ENCODE results near the gene CEMIP.

The CEMIP gene

GRCh38 chr15:80850941-80851451 lies 71.8 kb downstream of the CEMIP start:
- no peak for DNase-seq (ENCODE audit: low spot score)

GRCh38 chr15:80852676-80853075 lies 73.5 kb downstream of the CEMIP start:
- DNase-seq (ENCODE audit: low spot score), result no peak

GRCh38 chr15:80854104-80854503 lies 74.9 kb downstream of the CEMIP start:
- DNase-seq (ENCODE audit: low spot score), result peak; percentile 40

GRCh38 chr15:80855206-80855605 lies 76.0 kb downstream of the CEMIP start:
- DNase-seq (ENCODE audit: low spot score), result no peak

- DNase-seq (ENCODE audit: low spot score), result no peak
Observed at GRCh38 chr15:80856400-80856799, 77.2 kb downstream of the CEMIP start.

- DNase-seq (ENCODE audit: low spot score), result peak; percentile 43
Observed at GRCh38 chr15:80856809-80857377, 77.7 kb downstream of the CEMIP start.

GRCh38 chr15:80861731-80862170 lies 82.6 kb downstream of the CEMIP start:
- peak; percentile 45 for DNase-seq (ENCODE audit: low spot score)

- no peak for DNase-seq (ENCODE audit: low spot score)
Observed at GRCh38 chr15:80864666-80865065, 85.5 kb downstream of the CEMIP start.

- DNase-seq (ENCODE audit: low spot score), result no peak
Observed at GRCh38 chr15:80866936-80867335, 87.8 kb downstream of the CEMIP start.

GRCh38 chr15:80870366-80870765 lies 91.2 kb downstream of the CEMIP start:
- no peak for DNase-seq (ENCODE audit: low spot score)

GRCh38 chr15:80870893-80871292 lies 91.7 kb downstream of the CEMIP start:
- no peak for DNase-seq (ENCODE audit: low spot score)

- no peak for DNase-seq (ENCODE audit: low spot score)
Observed at GRCh38 chr15:80871858-80872257, 92.7 kb downstream of the CEMIP start.

- no peak for DNase-seq (ENCODE audit: low spot score)
Observed at GRCh38 chr15:80873366-80873952, 94.3 kb downstream of the CEMIP start.

GRCh38 chr15:80875568-80876347 lies 96.6 kb downstream of the CEMIP start:
- DNase-seq (ENCODE audit: low spot score), result peak; percentile 36

GRCh38 chr15:80876348-80876674 lies 97.1 kb downstream of the CEMIP start:
- no peak for DNase-seq (ENCODE audit: low spot score)

GRCh38 chr15:80878242-80878866 lies 99.2 kb downstream of the CEMIP start:
- DNase-seq (ENCODE audit: low spot score), result no peak

- no peak for DNase-seq (ENCODE audit: low spot score)
Observed at GRCh38 chr15:80878867-80879250, 99.7 kb downstream of the CEMIP start.

GRCh38 chr15:80880086-80880485 lies 100.9 kb downstream of the CEMIP start:
- DNase-seq (ENCODE audit: low spot score), result no peak

GRCh38 chr15:80883641-80884040 lies 104.5 kb downstream of the CEMIP start:
- DNase-seq (ENCODE audit: low spot score), result no peak

- no peak for DNase-seq (ENCODE audit: low spot score)
Observed at GRCh38 chr15:80885016-80885579, 105.9 kb downstream of the CEMIP start.

- DNase-seq (ENCODE audit: low spot score), result peak; percentile 28
Observed at GRCh38 chr15:80887148-80887547, 108.0 kb downstream of the CEMIP start.

GRCh38 chr15:80888846-80889245 lies 109.7 kb downstream of the CEMIP start:
- no peak for DNase-seq (ENCODE audit: low spot score)
